ENCODE data around the gene SCGB1A1.

SCGB1A1 gene

DNA sequence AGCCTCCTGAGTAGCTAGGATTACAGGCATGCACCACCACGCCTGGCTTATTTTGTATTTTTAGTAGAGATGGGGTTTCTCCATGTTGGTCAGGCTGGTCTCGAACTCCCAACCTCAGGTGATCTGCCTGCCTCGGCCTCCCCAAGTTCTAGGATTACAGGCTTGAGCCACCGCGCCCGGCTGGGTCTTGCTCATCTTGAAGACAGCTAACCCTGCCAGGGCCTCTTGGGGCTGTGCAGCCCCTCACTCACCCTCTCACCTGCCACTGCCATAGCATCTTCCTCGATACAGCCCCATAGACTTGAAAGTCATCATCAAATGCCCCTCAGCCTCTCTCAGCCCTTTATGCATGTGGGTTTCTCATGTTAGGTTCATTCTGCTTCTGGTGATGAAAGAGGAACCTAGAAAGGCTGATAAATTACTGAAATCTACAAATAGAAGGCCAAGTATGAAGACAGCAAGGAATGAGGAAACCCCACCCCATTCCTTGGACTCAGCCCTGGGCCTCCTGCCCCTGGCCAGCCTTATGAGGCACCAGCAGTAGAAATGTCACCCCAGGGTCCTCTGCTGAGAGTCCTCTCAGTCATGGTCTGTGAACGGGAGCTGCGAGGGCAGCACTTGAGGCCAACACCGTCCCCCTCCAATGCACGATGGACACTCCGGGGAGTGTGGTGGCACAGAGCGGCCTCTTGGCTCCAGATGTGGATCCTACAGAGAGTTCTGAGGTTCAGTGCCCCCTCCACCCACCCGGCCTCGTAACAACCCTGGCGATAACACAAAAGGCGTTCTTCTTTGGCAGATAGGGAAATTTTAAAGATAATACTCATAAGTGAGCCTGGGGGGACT, 24.8 kb downstream of the SCGB1A1 start:
- Histone ChIP-seq H3K56ac (ENCODE audit: low read length) (peak overlapping the region; percentile 62), H3K27ac (ENCODE audit: low read depth, low read length) (no peak overlapping the region), H3K4me3 (ENCODE audit: low read length) (no peak overlapping the region), H2BK15ac (replicated peaks; ENCODE audit: low read depth) (no peak overlapping the region), H4K5ac (ENCODE audit: low read length) (no peak overlapping the region), H4K8ac (ENCODE audit: low read depth, low read length) (no peak overlapping the region), H3K4me1 (ENCODE audit: control insufficient read depth, low read depth, low read length) (peaks cover 3% of the 10 kb centered on the region), H3K27me3 (ENCODE audit: insufficient read depth, low read length, poor library complexity) (no peaks in the 10 kb centered on the region), H3K23ac (ENCODE audit: low read length) (no peak overlapping the region), H3K18ac (ENCODE audit: low read length) (no peak overlapping the region), H2BK120ac (ENCODE audit: low read depth, low read length) (no peak overlapping the region), H3K4ac (ENCODE audit: low read depth, low read length) (no peak overlapping the region), H2AK5ac (ENCODE audit: low read length) (no peak overlapping the region), H3K36me3 (ENCODE audit: control insufficient read depth, insufficient read depth, low read length) (no peaks in the 10 kb centered on the region), H3K9ac (ENCODE audit: low read length) (no peak overlapping the region), H3K79me1 (ENCODE audit: low read length) (no peaks in the 10 kb centered on the region), H3K79me2 (ENCODE audit: control insufficient read depth, insufficient read depth, low read length) (no peaks in the 10 kb centered on the region), H2BK5ac (ENCODE audit: low read length) (no peak overlapping the region), H3K4me2 (ENCODE audit: low read length) (no peak overlapping the region)
- no CpG with 5 or more reads among the region's 17 CpGs for WGBS (ENCODE audit: extremely low coverage, insufficient coverage, low lambda C conversion rate)
- DNase-seq, result no peak

DNA sequence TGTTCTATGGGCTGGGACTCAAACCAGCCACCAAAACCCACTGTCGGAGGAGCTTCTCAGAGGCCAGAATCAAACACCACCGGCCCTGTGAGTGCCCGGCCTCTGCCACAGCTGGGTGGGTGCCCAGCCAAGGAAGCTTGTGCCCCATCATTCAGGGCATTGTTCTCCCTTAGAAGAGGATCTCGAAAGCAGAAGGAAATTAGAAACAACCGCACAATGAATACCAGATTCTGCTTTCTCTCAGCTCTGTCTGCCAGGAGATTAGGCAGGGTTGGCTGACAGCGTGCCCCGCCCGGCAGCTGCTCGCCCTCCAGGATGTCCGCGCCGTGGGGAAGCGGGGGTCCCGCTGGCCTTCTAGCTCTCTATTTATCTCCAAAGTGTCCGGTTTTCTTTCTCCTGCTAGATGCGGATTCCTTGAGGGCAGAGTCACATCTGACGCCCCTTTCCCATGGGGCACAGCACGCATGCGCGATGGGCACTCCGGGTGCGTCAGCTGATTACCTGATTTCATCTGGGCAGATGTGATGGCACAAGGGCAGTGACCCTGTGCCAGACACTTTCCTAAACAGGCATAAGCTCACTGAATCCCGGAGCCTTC, 25.5 kb downstream of the SCGB1A1 start:
- no peak overlapping the region for H3K4ac ChIP-seq (ENCODE audit: low read depth, low read length)
- no peak overlapping the region for H4K5ac ChIP-seq (ENCODE audit: low read length)
- H3K4me1 ChIP-seq (ENCODE audit: control insufficient read depth, low read depth, low read length), result peaks cover 3% of the 10 kb centered on the region
- no peak overlapping the region for H3K4me2 ChIP-seq (ENCODE audit: low read length)
- no peak overlapping the region for H3K27ac ChIP-seq (ENCODE audit: low read depth, low read length)
- no peak overlapping the region for H3K4me3 ChIP-seq (ENCODE audit: low read length)
- H3K79me1 ChIP-seq (ENCODE audit: low read length), result no peaks in the 10 kb centered on the region
- H3K79me2 ChIP-seq (ENCODE audit: control insufficient read depth, insufficient read depth, low read length), result no peaks in the 10 kb centered on the region
- WGBS (ENCODE audit: extremely low coverage, insufficient coverage, low lambda C conversion rate), result no CpG with 5 or more reads among the region's 23 CpGs
- no peaks in the 10 kb centered on the region for H3K27me3 ChIP-seq (ENCODE audit: insufficient read depth, low read length, poor library complexity)
- DNase-seq, result peak; percentile 76
- no peak overlapping the region for H4K8ac ChIP-seq (ENCODE audit: low read depth, low read length)
- no peak overlapping the region for H2AK5ac ChIP-seq (ENCODE audit: low read length)
- no peak overlapping the region for H3K18ac ChIP-seq (ENCODE audit: low read length)
- no peak overlapping the region for H3K9ac ChIP-seq (ENCODE audit: low read length)
- H3K23ac ChIP-seq (ENCODE audit: low read length), result no peak overlapping the region
- H2BK15ac ChIP-seq (replicated peaks; ENCODE audit: low read depth), result no peak overlapping the region
- H2BK5ac ChIP-seq (ENCODE audit: low read length), result no peak overlapping the region
- H3K36me3 ChIP-seq (ENCODE audit: control insufficient read depth, insufficient read depth, low read length), result no peaks in the 10 kb centered on the region
- no peak overlapping the region for H2BK120ac ChIP-seq (ENCODE audit: low read depth, low read length)
- H3K56ac ChIP-seq (ENCODE audit: low read length), result peak overlapping the region; percentile 62

DNA sequence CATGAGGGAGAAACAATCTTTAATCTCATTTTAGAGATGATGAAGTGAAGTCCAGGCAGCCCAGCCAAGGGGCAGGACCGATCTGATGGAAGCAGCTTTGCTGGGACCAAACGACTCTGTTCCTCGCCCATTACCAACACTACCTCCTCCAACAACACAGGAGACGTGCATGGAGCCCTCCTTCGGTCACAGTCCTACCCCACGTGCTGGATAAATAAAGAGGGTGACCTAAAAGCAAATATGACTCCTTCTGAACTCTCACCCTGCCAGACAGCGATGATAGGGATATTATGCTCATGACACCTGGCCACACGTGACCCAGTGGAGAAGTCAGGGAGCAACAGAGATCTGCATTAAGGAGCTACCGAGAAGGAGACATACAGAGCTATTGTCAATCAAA, 26.0 kb downstream of the SCGB1A1 start:
- peak overlapping the region; percentile 35 for H3K56ac ChIP-seq (ENCODE audit: low read length)
- no peak overlapping the region for H2BK15ac ChIP-seq (replicated peaks; ENCODE audit: low read depth)
- no peaks in the 10 kb centered on the region for H3K27me3 ChIP-seq (ENCODE audit: insufficient read depth, low read length, poor library complexity)
- H3K4ac ChIP-seq (ENCODE audit: low read depth, low read length), result no peak overlapping the region
- no peak overlapping the region for H3K9ac ChIP-seq (ENCODE audit: low read length)
- no peak overlapping the region for H3K18ac ChIP-seq (ENCODE audit: low read length)
- H4K5ac ChIP-seq (ENCODE audit: low read length), result no peak overlapping the region
- no peaks in the 10 kb centered on the region for H3K79me2 ChIP-seq (ENCODE audit: control insufficient read depth, insufficient read depth, low read length)
- no peak overlapping the region for H2BK120ac ChIP-seq (ENCODE audit: low read depth, low read length)
- no peak overlapping the region for H2AK5ac ChIP-seq (ENCODE audit: low read length)
- H3K79me1 ChIP-seq (ENCODE audit: low read length), result no peaks in the 10 kb centered on the region
- DNase-seq, result no peak
- H3K4me1 ChIP-seq (ENCODE audit: control insufficient read depth, low read depth, low read length), result peaks cover 3% of the 10 kb centered on the region
- H3K36me3 ChIP-seq (ENCODE audit: control insufficient read depth, insufficient read depth, low read length), result no peaks in the 10 kb centered on the region
- H2BK5ac ChIP-seq (ENCODE audit: low read length), result no peak overlapping the region
- no peak overlapping the region for H3K27ac ChIP-seq (ENCODE audit: low read depth, low read length)
- H3K4me2 ChIP-seq (ENCODE audit: low read length), result no peak overlapping the region
- H3K23ac ChIP-seq (ENCODE audit: low read length), result no peak overlapping the region
- WGBS (ENCODE audit: extremely low coverage, insufficient coverage, low lambda C conversion rate), result no CpG with 5 or more reads among the region's 9 CpGs
- no peak overlapping the region for H3K4me3 ChIP-seq (ENCODE audit: low read length)
- H4K8ac ChIP-seq (ENCODE audit: low read depth, low read length), result no peak overlapping the region

DNA sequence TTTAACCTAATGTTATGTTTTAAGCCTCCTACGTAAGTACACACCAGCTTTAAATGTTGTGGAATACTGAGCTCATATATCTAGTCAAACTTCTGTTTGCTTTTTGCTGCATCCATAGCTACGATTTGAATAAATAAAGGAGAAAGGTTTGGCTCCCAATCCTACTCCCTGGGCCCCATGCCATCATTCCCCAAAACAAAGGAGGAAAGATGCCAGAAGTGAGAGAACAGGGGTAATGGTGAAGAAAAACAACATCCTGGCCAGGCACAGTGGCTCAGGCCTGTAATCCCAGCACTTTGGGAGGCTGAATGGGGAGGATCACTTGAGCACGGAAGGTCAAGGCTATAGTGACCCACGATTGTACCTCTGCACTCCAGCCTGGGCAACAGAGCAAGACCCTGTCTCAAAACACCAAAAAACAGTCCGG, 26.5 kb downstream of the SCGB1A1 start:
- H2AK5ac ChIP-seq (ENCODE audit: low read length), result no peak overlapping the region
- H3K9ac ChIP-seq (ENCODE audit: low read length), result no peak overlapping the region
- H3K4ac ChIP-seq (ENCODE audit: low read depth, low read length), result no peak overlapping the region
- H2BK15ac ChIP-seq (replicated peaks; ENCODE audit: low read depth), result no peak overlapping the region
- no peak overlapping the region for H3K4me3 ChIP-seq (ENCODE audit: low read length)
- no peaks in the 10 kb centered on the region for H3K79me2 ChIP-seq (ENCODE audit: control insufficient read depth, insufficient read depth, low read length)
- no peak overlapping the region for H3K23ac ChIP-seq (ENCODE audit: low read length)
- H3K27ac ChIP-seq (ENCODE audit: low read depth, low read length), result no peak overlapping the region
- H3K56ac ChIP-seq (ENCODE audit: low read length), result no peak overlapping the region
- no peak overlapping the region for H4K5ac ChIP-seq (ENCODE audit: low read length)
- H3K4me2 ChIP-seq (ENCODE audit: low read length), result no peak overlapping the region
- H4K8ac ChIP-seq (ENCODE audit: low read depth, low read length), result no peak overlapping the region
- H3K18ac ChIP-seq (ENCODE audit: low read length), result no peak overlapping the region
- H3K36me3 ChIP-seq (ENCODE audit: control insufficient read depth, insufficient read depth, low read length), result no peaks in the 10 kb centered on the region
- H2BK5ac ChIP-seq (ENCODE audit: low read length), result no peak overlapping the region
- no peak overlapping the region for H2BK120ac ChIP-seq (ENCODE audit: low read depth, low read length)
- no peak for DNase-seq
- no peaks in the 10 kb centered on the region for H3K27me3 ChIP-seq (ENCODE audit: insufficient read depth, low read length, poor library complexity)
- WGBS (ENCODE audit: extremely low coverage, insufficient coverage, low lambda C conversion rate), result no CpG with 5 or more reads among the region's 5 CpGs
- no peaks in the 10 kb centered on the region for H3K79me1 ChIP-seq (ENCODE audit: low read length)
- no peaks in the 10 kb centered on the region for H3K4me1 ChIP-seq (ENCODE audit: control insufficient read depth, low read depth, low read length)

DNA sequence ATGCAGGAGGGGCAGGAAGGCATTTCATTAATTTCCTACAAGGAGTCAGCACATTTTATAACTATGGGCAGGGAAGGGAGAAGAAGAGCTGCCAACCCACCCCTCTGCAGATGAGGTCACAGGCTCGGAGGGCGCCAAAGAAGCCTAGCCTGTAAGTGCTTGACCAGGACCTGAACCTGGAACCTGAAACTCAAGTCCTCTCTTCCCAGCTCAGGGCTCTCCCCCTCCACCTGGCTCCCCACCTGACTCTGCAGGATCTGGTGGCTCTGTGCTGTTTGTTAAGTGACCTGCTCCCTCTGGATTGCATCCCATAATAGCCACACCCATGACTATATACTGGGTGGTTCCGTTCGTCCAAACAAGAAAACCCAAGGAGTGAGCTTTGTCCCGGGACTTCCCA, 27.3 kb downstream of the SCGB1A1 start:
- H2BK5ac ChIP-seq (ENCODE audit: low read length), result no peak overlapping the region
- H3K27ac ChIP-seq (ENCODE audit: low read depth, low read length), result no peak overlapping the region
- no peaks in the 10 kb centered on the region for H3K27me3 ChIP-seq (ENCODE audit: insufficient read depth, low read length, poor library complexity)
- H3K9ac ChIP-seq (ENCODE audit: low read length), result no peak overlapping the region
- no peak overlapping the region for H3K4ac ChIP-seq (ENCODE audit: low read depth, low read length)
- no peak overlapping the region for H2BK15ac ChIP-seq (replicated peaks; ENCODE audit: low read depth)
- H2BK120ac ChIP-seq (ENCODE audit: low read depth, low read length), result no peak overlapping the region
- no peak for DNase-seq
- no peaks in the 10 kb centered on the region for H3K36me3 ChIP-seq (ENCODE audit: control insufficient read depth, insufficient read depth, low read length)
- no peak overlapping the region for H4K8ac ChIP-seq (ENCODE audit: low read depth, low read length)
- no peaks in the 10 kb centered on the region for H3K79me1 ChIP-seq (ENCODE audit: low read length)
- H3K23ac ChIP-seq (ENCODE audit: low read length), result no peak overlapping the region
- H3K4me3 ChIP-seq (ENCODE audit: low read length), result no peak overlapping the region
- no peak overlapping the region for H3K4me2 ChIP-seq (ENCODE audit: low read length)
- no peaks in the 10 kb centered on the region for H3K79me2 ChIP-seq (ENCODE audit: control insufficient read depth, insufficient read depth, low read length)
- H3K4me1 ChIP-seq (ENCODE audit: control insufficient read depth, low read depth, low read length), result no peaks in the 10 kb centered on the region
- H2AK5ac ChIP-seq (ENCODE audit: low read length), result no peak overlapping the region
- no CpG with 5 or more reads among the region's 5 CpGs for WGBS (ENCODE audit: extremely low coverage, insufficient coverage, low lambda C conversion rate)
- no peak overlapping the region for H4K5ac ChIP-seq (ENCODE audit: low read length)
- no peak overlapping the region for H3K56ac ChIP-seq (ENCODE audit: low read length)
- no peak overlapping the region for H3K18ac ChIP-seq (ENCODE audit: low read length)
